ENCODE results near the gene UNC13A.

The UNC13A gene

DNA sequence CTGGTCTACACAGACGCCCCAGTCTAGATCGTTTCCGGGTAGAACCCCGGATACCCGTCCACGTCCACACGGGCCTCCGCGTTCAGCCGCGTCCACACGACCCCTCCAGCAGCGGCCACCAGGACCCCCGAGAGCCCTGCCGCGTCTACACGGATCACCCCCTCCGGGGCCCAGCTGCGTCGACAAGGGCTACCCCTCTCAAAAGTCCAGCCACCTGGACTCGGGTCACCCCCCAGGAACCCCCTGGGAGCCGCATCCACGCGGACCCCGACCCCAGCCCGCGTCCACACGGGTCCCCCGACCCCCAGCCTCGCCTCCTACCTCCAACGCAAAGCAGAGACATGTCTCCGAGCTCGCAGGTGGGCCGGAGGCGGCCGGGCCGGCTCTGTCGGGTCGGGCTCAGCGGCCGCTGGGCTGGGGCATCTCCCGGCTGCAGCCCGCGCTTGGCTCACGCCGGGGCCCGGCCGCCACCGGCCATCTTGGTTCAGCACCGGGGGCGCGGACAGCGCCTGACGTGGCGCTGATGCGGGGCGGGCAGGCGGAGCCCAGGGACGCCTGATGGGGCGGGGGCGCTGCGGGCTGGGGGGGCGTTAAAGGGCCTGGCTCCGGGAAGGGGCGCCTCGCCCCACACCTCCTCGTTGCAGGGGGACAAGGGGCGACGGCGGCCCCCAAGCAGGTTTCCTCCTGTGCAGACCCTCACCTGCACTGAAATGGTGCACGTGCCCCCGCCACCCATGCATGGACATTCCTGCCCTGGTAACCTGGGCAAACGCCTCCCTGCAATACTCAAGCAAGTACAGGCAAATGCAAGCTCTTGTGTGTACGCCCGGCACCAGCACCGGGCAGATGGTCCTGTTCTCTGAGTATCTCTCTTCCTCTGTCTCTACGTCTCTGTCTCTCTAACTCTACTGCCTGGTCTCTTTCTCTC is at the start of gene UNC13A:
UNC13A (minus strand) TSS at position 498 of the 928 bp plus-strand sequence; CDS start at position 343, 155 bp downstream.
- no peak for DNase-seq (ENCODE audit: low read depth in 2 of 2)

DNA sequence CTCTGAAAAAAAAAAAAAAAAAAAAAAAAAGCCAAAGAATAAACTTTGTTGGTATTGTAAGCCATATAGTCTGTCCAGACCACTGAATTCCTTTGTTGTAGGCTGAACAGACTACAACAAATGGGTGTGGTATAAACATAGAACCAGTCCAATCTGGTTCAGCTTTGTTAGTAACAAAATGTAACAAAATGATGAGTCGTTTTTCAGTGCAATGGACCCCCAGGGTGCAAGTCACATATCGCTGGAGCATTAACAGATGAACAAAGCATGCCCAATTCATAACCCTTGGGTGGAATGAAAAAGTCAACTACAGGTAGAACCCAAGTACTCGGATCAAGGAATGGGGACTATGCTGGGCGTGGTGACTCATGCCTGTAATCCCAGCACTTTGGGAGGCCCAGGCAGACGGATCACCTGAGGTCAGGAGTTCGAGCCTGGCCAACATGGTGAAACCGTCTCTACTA is 49.6 kb upstream of the UNC13A start:
- no peak for DNase-seq (ENCODE audit: low read depth in 2 of 2)

DNA sequence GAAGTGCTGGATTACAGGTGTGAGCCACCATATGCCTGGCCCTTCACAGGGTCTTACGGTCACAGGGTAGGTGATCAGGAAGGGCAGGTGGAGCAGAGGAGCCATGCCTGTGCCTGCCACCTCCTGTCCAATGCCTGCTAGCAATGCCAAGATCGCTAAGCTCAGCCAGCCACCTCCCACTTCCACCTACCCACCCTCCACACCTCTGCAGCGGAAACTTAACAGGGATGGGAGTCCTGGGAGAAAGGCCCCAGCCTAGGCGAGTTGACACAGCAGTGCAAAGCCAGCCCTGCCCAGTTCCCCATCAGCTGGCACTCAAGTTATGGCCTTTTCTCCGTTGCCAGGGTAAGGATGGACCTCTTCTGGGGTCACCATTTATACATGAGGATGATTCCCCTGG is 47.3 kb upstream of the UNC13A start:
- DNase-seq (ENCODE audit: low read depth in 2 of 2): no peak

DNA sequence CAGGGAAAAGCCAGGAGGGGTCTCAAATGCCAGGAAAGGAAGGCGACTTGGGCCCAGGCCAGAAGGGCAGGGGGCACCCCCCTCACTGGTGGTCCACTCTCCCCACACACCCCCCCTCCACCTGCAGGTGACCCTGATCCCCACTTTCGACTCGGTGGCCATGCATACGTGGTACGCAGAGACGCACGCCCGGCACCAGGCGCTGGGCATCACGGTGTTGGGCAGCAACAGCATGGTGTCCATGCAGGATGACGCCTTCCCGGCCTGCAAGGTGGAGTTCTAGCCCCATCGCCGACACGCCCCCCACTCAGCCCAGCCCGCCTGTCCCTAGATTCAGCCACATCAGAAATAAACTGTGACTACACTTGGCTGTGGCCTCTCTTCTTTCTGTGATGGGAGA is 46.0 kb upstream of the UNC13A start:
- no peak for DNase-seq (ENCODE audit: low read depth in 2 of 2)

DNA sequence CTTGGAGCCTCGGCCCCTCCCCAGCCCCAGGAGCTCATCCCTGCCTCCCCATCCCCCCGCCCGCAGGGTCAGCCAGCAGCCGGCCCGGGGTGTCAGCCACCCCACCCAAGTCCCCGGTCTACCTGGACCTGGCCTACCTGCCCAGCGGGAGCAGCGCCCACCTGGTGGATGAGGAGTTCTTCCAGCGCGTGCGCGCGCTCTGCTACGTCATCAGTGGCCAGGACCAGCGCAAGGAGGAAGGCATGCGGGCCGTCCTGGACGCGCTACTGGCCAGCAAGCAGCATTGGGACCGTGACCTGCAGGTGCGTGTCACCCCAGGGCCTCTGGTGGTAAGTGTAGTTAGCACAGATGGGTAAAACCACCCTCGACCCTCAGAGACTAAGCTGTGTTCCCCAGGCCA is 45.0 kb upstream of the UNC13A start:
- no peak for DNase-seq (ENCODE audit: low read depth in 2 of 2)

DNA sequence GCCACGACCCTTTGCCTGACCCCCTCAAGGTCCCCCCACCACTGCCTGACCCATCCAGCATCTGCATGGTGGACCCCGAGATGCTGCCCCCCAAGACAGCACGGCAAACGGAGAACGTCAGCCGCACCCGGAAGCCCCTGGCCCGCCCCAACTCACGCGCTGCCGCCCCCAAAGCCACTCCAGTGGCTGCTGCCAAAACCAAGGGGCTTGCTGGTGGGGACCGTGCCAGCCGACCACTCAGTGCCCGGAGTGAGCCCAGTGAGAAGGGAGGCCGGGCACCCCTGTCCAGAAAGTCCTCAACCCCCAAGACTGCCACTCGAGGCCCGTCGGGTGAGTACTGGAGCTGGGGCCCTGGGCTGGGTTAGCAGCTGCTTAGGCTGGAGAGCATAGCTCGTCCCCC is 39.7 kb upstream of the UNC13A start:
- DNase-seq (ENCODE audit: low read depth in 2 of 2): no peak

DNA sequence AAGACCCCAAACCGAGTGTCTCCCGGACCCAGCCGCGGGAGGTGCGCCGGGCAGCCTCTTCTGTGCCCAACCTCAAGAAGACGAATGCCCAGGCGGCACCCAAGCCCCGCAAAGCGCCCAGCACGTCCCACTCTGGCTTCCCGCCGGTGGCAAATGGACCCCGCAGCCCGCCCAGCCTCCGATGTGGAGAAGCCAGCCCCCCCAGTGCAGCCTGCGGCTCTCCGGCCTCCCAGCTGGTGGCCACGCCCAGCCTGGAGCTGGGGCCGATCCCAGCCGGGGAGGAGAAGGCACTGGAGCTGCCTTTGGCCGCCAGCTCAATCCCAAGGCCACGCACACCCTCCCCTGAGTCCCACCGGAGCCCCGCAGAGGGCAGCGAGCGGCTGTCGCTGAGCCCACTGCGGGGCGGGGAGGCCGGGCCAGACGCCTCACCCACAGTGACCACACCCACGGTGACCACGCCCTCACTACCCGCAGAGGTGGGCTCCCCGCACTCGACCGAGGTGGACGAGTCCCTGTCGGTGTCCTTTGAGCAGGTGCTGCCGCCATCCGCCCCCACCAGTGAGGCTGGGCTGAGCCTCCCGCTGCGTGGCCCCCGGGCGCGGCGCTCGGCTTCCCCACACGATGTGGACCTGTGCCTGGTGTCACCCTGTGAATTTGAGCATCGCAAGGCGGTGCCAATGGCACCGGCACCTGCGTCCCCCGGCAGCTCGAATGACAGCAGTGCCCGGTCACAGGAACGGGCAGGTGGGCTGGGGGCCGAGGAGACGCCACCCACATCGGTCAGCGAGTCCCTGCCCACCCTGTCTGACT is 39.0 kb upstream of the UNC13A start:
- DNase-seq (ENCODE audit: low read depth in 2 of 2): no peak

DNA sequence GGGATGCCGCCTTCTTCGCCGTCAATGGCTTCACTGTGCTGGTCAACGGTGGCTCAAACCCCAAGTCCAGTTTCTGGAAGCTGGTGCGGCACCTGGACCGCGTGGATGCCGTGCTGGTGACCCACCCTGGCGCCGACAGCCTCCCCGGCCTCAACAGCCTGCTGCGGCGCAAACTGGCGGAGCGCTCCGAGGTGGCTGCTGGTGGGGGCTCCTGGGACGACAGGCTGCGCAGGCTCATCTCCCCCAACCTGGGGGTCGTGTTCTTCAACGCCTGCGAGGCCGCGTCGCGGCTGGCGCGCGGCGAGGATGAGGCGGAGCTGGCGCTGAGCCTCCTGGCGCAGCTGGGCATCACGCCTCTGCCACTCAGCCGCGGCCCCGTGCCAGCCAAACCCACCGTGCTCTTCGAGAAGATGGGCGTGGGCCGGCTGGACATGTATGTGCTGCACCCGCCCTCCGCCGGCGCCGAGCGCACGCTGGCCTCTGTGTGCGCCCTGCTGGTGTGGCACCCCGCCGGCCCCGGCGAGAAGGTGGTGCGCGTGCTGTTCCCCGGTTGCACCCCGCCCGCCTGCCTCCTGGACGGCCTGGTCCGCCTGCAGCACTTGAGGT is 38.1 kb upstream of the UNC13A start:
- DNase-seq (ENCODE audit: low read depth in 2 of 2): no peak

DNA sequence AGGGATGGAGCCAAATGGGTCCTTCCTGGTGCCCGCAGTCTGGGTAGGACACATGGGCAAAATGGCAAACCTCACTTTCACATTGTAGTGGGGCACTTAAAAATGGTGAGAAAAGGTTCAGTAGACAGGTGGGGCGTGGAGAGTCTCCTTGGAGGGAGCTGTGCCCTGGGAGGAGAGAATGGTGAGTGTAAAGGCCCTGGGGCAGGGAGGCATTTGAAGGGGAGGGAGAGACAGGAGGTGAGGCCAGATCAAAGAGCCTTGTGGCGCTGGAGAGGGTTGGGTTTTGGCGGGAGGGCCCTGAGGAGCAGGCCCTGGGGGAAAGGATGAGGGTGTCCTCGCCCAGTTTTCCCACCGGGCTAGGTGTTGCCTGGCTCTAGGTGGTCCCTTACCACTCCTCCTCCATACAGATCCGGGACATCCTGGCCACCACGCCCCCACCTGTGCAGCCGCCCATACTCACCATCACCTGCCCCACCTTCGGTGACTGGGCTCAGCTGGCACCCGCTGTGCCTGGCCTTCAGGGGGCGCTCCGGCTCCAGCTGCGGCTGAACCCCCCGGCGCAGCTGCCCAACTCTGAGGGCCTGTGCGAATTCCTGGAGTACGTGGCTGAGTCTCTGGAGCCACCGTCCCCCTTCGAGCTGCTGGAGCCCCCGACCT is 37.4 kb upstream of the UNC13A start:
- DNase-seq (ENCODE audit: low read depth in 2 of 2): no peak

DNA sequence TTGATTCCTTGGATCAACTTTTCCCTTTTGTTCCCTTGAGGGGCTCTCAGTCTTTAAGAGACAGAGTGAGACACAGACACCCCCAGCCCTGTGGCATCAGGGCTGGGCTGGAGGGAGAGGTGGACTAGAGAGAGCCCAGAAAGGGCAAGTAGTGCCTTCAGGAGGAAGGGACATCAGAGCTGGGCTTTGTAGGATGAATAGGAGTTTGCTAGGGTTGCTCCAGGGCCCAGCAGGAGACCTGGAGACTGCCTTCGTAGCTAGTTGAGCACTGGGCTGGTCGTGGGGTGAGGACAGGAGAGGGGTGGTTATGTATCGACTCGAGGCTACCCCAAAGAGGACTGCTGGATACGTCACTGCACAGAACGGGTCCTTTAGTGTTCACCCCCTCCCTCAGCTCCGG is 36.5 kb upstream of the UNC13A start:
- no peak for DNase-seq (ENCODE audit: low read depth in 2 of 2)

DNA sequence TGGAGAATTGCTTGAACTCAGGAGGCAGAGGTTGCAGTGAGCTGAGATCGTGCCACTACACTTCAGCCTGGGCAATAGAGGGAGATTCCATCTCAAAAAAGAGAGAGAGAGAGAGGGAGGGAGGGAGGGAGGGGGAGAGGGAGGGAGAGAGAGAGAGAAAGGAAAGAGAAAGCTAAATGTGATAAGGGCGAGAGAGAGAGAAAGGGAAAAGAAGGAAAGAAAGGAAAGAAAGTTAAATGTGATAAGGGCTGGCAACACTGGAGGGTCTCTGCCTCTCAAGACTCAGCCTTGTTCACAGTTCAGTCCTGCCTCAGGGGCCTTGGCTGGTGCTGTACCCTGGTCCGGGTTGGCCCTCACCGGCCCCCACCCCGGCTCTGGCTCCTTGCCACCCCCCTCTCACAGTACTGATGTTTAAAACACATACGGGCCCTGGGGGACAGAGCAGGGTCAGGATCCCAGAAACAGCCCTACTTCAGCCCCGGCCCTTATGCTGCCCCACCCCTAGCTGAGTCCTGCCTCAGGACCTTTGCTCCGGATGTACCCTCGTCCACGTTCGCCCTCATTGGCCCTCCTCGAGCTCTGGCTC is 34.6 kb upstream of the UNC13A start:
- no peak for DNase-seq (ENCODE audit: low read depth in 2 of 2)

DNA sequence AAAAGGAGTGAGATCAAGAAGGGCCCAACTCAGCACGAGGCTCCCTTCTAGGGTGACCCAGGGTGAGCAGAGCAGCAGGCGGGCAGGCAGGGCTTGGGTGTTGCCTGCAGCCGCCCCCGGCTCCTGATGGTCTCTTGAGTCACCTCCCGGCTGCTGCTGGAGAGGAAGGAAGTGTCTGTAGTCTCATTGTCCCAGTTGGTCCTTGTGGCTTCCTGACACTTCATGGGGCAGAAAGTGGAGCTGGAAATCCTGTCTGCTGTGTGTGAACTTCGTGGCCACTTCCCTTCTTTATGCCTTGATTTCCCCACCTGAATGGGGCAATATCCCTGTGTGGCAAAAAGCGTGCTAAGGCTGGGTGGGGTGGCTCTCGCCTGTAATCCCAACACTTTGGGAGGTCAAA is 33.7 kb upstream of the UNC13A start:
- DNase-seq (ENCODE audit: low read depth in 2 of 2): no peak

DNA sequence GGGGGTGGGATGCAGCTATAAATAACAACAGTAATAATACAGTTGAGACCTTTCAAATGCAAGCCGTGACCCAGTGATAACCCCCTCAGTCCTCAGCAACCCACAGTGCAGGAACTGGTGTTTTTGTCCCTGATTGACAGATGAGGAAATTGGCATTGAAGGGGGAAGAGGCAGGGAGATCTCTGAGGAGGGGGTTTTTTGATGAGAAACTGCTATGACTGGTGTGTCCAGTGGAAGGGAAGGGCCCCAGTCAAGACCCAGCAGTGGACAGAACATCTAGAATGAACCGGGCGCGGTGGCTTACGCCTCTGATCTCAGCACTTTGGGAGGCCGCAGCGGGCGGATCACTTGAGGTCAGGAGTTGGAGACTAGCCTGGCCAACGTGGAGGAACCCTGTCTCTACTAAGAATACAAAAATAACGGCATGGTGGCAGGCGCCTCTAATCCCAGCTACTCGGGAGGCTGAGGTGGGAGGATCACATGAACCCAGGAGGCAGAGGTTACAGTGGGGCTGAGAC is 33.0 kb upstream of the UNC13A start:
- DNase-seq (ENCODE audit: low read depth in 2 of 2): no peak

DNA sequence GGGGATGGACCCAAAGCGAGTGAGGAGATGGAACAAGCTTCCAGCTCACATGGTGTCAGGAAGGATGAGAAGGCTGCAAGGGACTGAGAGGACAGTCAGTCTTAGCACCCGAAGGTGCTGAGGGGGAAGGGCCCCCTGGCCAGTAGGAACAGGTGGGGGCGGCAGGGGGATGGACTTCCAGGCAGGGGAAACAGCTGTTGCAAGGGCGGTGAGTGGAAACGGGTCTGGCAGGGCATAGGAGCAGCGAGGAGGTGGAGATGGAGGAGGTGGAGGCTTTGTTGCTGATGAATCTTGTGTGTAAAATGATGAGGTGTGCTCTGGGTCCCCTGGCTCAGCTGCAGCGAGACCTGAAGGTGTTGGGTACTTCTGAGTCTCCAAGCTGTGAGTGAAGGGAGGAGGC is 32.3 kb upstream of the UNC13A start:
- DNase-seq (ENCODE audit: low read depth in 2 of 2): no peak

DNA sequence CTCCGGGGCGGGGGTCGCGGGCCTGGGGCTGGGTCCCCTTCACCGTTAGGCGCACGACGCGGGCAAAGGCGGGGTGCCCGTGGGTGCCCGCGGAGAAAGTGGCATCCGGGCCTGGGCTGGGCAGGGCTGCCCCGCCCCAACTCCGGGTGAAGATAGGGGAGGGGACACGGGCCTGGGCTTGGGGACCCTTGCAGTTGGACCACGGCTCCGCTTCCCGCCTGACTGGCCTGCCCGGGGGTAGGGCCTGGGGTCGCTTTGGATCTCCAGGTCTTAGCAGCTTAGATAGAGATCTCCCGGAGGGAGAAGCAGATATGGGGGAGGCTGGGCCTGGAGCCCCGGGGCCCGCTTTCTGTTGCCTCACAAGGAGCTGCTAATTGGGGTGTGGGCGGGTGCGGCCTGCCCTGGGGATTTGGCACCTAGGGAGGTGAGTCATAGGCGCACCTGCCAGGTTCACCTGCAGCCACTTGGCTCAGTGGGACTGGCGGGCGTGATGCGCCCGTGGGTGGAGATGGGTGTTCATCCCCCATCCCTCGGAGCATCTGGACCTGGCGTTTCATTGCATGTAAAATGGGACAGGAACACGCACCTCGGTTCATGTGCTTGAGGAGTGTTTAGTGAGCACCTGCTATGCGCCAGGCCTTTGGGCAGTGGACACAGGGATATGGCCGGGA is 31.7 kb upstream of the UNC13A start:
- no peak for DNase-seq (ENCODE audit: low read depth in 2 of 2)

DNA sequence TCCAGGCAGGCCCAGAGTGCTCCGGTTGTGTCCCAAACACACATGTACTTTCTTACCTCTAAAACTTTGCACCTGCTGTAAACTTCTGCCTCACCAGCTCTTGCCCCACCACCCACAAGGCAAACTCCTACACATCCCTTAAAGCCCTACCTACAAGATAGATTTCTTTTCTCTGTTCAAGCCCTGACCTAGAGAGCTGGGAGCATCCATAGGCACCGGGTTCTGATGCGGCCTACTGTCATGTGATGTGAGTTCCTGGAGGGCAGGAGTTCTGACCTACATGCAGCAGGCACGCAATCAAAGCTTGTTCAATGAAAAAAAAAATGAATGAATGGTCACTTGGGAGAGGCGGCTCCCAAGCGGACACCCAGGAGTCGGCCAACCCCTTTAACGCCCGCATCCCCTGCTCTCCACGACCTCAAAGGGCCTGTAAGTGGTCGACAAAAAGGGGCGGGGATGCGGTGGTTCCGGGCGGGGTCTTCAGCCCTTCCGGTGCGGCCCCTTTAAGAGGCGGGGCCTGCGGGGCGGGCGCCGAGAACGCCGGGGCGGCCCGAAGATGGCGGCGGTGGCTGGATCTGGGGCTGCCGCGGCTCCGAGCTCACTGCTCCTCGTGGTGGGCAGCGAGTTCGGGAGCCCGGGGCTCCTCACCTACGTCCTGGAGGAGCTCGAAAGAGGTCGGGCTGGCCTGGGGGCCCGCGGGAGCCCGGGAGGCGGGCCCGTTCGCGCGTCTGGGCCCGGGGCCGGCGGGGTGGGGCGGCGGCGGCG is 31.0 kb upstream of the UNC13A start, which contains the start of gene MAP1S:
MAP1S (plus strand) TSS at position 534 of the 765 bp plus-strand sequence; CDS start at position 557, 23 bp downstream.
- peak; percentile 32 to 35 for DNase-seq (ENCODE audit: low read depth in 2 of 2)

DNA sequence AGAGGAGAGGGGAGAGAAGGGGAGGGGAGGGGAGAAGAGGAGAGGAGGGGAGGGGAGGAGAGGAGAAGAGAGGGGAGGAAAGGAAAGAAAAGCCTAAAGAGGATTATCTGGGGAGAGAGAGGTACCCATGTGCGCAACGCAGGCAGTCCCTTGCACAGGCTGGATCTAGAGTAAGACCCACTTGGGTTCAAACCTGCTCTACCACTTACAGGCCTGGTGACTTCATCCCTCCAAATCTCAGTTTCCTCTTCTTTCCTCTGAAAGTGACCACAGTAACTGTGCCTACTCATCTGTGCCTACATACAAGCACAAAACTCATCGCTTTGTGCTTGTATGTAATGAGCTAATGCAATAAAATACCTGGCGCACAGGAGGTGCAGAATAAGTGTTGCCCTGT is 30.4 kb upstream of the UNC13A start:
- DNase-seq (ENCODE audit: low read depth in 2 of 2): no peak

DNA sequence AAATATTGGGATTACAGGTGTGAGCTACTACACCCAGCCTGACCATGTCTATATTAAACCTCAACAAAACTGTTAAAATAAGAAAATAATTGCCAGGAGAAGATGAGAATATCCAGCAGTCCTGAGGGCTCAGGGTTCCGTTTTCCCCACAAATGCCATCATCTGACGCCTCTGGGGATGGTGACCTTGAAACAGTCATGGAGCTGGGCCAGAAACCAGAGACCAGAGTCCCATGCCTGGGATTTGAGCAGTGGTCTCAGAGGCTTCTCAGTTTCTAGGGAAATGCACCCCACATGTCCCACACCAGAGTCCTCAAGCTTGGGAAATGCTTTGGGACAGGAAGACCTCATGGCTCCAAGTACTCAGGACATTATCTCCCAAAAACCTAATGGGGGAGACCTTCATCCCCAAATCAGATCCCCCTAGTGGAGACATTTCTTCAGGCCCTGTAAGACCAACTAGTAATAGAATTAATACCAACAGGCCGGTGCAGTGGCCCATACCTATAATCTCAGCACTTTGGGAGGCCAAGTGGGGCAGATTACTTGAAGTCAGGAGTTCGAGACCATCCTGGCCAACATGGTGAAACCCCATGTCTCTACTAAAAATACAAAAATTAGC is 28.3 kb upstream of the UNC13A start:
- no peak for DNase-seq (ENCODE audit: low read depth in 2 of 2)

DNA sequence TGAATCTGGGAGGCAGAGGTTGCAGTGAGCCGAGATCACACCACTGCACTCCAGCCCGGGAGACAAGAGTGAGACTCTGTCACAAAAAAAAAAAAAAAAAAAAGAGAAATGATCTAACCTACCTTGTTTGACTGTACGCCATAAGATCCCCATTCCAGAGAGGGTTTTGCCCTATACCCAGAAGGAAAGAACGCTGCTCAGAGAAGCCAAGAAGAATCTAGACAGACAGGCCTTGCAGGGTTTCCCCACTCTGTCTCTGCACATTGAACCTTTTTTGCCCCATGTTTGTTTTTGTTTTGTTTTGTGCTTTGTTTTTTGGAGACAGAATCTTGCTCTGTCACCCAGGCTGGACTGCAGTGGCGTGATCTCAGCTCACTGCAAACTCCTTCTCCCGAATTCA is 23.7 kb upstream of the UNC13A start:
- DNase-seq (ENCODE audit: low read depth in 2 of 2): no peak
